GM18873 (cell line): ENCODE measurements around the gene RBM4B.
A peak's percentile ranks its signal among the peaks of the same experiment; 100 is the strongest.
"Not testable (repeated sequence)": the region's sequence is repeated elsewhere in the genome, so short reads cannot be mapped to it uniquely, and the experiment has no call there.

ENCODE experiments used
- ATAC-seq: cut with Tn5 transposase; IDR thresholded peaks from one replicate; pipeline ENCODE4 v1.9.1; 2021; ENCODE audit warnings: mild to moderate bottlenecking, moderate library complexity, moderate number of reproducible peaks; ENCODE audit not compliant: unreplicated experiment, low FRiP score

The RBM4B gene, protein sequence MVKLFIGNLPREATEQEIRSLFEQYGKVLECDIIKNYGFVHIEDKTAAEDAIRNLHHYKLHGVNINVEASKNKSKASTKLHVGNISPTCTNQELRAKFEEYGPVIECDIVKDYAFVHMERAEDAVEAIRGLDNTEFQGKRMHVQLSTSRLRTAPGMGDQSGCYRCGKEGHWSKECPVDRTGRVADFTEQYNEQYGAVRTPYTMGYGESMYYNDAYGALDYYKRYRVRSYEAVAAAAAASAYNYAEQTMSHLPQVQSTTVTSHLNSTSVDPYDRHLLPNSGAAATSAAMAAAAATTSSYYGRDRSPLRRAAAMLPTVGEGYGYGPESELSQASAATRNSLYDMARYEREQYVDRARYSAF

DNA sequence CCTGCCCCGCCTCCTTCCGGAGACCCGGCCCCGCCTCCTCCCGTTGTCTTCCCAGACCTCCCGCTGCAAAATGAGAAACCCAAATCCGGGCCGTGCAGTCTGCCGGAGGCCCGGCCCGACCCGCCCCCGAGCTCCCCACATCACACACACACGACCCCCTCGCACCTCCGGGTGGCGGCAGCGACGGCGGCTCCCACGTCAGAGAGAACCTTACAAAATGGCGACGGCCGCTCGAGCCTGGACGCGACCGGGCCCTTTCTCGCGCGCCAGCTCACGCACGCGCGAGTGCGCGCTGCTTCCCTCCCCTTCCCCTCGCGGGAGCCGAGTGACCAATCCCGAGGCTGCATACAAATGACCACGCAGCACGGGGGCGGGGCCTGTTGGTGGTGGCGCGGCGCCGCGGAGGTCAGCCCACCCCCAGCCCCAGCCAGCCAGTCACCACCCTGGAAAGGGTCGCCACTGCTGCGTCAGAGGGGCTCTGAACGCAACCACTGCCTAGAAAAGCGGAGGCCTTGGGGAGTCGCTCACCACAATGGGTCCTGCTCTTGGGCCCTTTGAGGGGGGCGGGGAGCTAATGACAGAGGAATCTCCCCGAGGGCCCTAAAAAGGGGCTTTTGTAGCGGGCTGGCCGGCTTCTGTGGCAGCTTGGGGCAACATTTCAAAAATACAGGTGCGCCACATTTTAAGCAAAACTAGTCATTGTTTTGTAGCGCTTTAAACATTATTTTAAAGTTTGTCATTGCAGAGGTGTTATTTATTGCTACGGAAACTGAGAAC, at the start of gene RBM4B:
RBM4B (minus strand) TSS at position 289 of the 777 bp plus-strand sequence. CDS start 808 bp downstream, outside the sequence.
- peak; percentile 80 for ATAC-seq

DNA sequence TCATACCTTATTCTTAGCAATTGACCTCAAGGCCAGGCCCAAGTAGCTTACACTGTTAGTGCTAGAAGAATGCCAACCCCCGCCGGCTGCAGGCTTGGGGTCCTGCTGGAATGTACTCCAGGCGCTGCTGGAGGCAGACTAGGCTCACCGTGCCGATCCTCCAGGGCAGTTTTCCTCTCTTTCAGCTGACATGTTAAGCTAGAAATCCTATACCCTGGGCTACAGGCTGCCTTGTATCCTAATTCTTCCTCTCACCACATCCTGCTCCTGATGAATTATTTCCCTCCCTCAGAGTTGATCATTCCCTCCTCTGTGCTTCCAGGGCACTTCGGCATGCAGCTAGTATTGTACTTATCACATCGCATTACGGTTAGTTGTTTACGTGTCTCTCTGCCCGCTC, 48.0 kb upstream of the RBM4B start:
- ATAC-seq = no peak

DNA sequence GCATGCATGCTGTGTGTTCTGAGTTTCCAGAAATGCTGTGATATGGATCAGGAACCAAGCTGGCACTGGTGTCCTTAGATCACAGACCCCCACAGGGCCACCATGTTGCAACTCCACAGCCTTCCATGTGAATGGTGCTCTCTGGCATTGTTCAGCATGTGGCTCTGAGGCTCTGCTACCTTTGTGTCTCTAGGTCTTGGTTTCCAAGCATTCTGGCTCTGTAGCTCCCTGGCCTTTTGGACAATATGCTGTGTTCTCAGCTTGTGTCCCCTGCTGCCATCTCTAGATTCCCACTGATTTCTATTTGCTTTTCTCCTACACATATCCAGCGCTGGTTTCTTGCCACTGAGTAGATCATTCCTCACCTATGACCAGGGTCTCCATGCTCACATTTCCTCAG, 47.4 kb upstream of the RBM4B start:
- ATAC-seq = no peak

DNA sequence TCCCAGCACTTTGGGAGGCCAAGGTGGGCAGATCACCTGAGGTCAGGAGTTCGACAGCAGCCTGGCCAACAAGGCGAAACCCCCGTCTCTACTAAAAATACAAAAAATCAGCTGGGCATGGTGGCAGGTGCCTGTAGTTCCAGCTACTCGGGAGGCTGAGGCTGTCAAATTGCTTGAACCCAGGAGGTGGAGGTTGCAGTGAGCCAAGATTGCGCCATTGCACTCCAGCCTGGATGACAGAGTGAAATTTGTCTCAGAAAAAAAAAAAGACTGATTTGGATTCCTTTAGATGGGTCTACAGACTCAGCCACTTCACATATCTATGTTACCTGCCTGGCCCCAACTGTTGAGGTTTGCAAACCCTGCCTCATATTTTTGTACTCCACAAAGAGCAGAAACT, 46.5 kb upstream of the RBM4B start:
- ATAC-seq = not testable (repeated sequence)

DNA sequence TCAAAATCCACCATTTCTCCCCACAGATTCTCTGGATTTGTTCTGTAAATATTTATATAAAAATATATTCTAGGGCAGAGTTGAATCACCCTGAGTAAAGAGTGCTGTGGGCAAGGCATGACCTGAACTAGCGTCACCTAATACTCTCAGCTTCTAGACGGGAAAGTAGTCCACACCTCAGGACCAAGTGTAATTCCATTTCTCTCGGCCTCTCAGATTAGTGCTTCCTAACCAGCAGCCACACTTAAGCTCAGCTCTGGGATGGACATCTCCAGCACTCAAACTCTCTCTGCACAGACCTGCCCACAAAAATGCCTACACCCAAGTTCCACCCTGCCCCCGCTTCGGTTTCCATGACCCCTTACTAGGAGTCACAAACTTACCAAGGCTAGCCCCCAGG, 46.0 kb upstream of the RBM4B start:
- no peak for ATAC-seq

DNA sequence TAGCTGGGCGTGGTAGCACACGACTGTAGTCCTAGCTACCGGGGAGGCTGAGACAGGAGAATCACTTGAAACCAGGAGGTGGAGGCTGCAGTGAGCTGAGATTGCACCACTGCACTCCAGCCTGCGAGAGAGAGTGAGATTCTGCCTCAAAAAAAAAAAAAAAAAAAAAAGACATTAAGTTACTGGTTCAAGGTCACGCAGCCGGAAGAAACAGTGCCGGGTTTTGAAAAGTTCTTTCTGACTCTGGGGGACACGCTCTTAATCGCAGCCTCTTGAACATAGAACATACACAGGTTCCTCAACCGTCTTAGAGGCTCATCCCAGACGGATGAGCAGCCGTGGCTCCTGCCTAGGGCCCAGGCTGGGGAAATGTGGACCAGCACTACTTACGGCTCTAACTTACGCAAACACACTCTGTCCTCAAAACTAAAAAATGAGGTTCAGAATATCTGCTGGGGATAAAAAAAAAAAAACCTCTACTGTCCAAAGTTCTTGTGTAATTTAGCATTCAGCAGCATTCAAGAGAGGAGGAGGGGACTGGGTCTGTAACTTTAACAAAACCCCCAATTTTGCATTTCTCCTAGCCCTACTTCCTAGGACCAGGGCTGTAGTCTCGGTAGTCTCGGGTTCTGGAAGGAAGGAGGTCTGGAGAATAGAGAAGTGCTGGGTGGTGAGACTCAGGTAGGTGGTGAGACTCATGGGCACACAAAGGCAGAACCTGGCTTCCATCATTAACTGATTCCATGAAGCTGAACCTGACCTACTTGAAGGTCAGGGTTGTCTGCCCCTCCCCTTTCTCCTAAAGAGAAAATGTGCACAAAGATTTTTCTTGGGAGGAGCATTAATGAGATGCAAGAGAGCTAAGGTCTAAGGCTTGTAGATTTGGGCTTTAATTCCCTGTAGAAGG, 45.3 kb upstream of the RBM4B start:
- no peak for ATAC-seq

DNA sequence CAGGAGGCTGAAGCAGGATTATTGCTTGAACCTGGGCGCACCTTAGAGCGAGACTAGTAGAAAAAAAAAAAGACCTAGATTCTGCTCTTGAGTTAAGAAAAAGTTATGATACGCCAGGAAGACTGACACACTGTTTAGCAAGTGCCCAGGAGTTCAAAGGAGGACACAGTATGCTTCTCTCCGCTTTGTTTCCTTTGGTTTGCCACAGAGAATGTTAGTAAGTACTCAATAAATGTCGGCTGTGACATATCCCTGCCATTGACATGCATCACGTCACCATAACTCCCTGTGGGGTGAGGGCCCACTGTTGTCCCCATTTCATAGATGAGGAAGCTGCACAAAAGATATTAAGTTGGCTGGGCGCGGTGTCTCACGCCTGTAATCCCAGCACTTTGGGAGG, 44.3 kb upstream of the RBM4B start:
- no peak for ATAC-seq

DNA sequence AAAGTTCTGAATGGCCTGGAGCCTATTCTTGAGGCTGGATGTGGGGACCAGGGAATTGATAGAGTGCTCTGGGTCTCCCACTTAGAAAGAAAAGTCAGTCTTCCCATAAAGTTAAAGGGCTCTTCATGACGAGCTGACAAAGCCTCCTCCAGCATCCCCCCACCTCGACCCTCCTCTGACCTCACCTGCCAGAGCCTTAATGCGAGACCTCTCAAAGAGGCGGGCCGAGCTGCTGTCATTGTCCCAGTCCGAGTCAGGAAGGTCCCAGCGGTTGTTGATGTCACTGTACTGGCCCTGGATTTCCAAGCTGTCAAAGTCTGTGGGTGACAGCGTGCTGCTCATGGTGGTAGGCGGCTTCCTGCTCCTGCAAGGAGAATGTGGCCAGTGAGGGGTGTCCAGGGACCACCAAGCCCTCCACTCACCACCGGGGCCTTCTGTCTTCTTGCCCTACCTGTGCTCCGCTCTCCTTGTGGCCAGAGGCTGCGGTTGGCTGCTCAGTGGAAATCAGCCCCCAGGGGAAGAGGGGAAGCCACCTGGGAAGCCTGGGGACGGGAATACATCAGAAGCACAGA, 43.3 kb upstream of the RBM4B start:
- ATAC-seq = no peak

DNA sequence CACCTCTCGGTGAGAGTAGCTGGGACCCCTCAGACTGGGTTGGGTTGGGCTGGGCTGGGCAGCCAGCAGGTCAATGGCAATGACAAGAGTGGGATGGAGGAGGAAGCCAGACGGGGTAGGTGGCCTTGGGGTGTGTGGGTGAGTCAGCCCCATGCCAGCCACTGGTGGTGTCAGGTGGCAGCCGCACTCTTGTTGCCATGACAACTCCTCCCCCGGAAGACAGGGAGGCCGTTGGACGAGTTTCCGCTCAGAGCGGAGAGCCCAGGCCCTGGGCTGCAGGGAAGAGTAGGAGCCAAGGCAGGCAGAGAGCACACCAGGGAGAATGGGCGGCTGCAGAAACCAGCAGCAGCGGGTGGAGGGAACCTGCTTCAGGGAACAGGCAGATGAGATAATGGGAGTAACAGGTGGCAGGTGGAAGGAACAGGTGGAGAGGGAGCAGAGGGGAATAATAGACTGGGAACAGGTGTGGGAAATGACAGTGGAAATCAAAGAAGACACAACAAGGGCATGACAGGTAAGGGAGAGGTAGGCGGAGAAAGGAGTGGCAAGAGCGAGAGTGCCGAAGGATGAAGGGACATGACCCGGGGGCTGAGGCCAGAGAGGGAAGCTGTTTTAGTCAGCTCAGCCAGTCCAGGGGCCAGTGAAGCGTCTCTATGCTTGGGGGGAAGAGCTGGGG, 42.7 kb upstream of the RBM4B start:
- no peak for ATAC-seq

DNA sequence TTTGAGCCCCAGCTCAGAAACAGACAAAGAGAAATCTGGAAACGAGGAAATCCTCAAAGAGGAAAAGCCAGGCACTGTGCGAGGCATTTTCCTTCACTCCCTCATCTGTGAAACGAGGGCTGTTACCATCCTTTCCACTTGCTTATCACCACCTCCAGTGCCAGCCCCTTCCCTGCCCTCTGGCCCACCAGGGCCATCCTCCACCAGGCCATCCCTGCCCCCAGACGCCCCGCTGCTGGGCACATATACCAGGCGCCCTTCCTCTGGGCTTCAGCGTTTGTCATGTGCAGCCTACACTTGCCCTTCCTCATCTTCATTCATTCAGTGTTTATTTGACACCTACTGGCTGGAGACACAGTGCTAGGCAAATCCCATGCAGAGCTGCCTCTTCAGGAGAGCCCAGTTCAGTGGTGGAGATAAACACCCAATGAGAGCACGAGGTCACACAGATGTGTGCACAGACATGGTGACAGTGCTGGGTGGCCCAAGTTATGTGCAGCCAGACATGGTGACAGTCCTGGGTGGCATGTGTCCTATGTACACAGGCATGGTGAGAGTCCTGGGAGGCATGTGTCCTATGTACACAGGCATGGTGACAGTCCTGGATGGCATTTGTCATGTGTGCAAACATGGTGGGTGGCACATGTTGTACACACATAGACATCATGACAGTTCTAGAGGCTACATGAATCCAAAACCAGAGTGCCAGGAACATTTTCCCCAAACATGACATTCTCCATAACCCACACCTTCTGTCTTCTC, 41.6 kb upstream of the RBM4B start:
- ATAC-seq = no peak

DNA sequence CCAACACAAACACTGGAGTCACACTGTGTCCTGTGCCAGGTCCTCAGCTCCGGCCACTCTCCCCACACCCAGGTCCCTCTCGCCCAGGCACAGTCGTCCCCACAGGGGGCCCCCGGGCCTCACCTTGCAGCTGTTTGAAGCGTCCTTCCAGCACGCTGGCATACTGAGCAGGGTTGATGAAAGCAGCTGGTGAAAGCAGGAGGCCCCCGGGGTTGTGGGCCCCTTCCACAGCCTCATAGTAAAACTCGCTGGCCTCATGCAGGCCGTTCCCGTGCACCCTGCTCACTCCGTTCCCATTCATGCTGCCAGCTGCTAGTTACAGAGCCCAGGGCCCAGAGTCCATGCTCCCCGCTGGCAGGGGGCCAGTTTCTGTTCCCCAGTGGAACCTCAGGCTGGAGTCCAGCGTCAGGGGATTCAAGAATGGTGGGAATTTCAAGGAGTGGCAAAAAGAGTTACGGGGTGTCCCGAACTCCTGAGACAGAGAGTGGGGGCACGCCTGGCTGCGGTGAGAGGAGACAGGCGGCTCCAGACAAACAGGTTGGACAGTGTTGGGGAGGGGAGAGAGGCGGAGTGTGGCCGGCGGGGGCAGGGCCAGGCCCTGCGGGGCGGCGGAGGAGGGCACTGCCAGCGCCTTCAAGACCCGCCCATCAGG, 40.8 kb upstream of the RBM4B start:
- no peak for ATAC-seq

DNA sequence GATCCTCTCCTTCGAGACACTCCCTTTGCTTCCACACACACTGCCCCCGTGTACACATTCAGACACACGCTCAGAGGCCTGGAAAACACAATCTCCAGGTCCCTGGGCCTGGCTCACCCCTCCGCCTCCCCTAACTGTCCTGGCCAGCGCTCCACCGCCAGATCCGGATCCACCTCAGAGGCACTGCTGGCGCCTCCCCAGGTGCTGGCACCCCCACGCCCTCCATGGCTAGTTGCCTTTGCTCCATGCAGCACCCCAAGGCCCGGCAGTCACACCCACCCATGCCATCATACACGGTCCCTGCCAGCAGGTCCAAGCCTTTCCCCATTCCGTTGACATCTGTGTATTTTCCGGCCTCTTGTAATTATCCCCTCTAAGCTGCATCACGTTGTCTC, 40.2 kb upstream of the RBM4B start:
- no peak for ATAC-seq

DNA sequence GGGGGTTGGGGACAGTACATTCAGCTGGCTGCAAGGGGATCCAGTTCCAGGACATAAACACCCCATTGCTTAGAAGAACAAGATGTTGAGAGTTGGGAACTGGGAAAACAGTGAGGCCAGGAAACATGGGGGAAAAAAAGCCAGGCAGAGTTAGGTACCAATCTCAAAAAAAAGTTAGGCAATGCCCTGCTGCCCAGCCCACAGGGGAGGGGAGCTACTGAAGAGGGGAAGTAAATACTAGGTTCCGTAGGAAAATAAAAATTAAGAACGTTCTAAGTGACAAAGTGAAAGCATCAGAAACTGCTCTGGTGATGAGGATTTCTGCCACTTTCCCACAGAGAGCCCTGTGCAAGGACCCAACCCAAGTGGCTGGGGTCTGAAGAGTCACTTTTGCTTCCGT, 39.3 kb upstream of the RBM4B start:
- no peak for ATAC-seq

DNA sequence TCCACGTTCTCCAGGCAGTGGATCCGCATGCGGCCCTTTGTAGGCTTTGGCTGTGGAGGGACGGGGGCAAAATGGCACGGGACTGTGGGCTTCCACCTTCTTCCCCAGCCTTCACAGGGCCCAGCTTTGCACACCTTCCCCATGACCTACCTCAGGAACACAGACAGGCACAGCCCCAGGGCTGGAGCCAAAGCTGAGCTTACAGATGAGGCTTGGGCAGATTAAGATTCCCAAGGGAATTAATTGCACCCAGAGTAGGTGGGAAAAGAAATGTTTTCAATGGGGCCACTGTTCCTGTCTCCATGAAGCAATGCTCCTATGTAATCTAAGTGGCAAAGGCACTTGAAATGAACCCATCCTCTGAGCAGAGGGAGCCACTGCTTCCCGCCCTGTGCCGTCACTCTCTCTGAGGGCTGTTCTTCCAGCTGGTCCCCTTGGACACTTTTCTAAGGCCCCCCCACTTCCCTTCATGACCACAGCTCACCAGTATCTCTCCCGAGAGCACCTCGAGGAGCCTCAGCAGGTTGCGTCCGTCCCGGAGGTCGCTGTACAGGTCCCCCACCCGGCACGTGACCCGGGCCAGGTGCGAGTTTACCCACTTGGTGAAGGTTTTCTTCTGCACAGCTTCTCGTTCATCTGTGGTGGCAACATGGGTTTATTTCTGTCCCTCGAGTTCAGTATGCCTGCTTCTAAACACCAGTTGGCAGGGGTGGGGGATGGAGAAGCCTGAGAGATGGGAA, 37.8 kb upstream of the RBM4B start:
- ATAC-seq = no peak

DNA sequence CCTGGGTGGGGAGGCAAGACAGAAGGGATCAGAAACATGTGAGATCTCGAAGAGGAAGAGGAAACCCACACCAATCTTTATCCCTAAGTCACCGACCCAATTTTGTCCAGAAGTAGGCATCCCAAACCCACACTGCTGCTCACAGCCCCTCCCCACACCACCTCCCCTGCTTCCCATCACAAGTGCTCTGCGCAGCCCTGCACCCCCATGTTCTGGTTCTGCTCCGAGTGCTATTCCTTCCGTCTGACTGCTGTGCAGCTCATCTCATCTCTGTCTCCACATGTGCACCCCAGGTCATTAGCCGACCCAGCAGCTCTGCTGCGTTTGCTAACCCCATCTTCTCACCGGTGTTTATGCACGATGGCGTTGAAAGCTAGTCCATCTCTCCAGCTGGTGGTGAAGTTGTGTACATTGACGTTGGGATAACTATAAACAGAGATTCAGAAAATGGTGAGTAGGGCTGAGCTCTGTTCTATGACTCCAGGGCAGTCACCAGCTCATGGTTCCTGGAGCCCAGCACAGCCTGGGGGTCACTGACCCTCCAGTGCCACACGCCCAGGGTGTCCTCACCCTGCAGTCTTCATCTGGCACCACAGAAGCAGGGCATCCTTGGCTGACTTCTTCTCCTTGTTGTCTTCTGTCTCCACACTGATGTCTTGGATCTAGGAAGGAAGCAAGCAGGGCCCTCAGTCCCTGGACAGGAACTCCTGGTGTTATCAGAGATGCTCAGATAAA, 36.2 kb upstream of the RBM4B start:
- ATAC-seq = no peak

DNA sequence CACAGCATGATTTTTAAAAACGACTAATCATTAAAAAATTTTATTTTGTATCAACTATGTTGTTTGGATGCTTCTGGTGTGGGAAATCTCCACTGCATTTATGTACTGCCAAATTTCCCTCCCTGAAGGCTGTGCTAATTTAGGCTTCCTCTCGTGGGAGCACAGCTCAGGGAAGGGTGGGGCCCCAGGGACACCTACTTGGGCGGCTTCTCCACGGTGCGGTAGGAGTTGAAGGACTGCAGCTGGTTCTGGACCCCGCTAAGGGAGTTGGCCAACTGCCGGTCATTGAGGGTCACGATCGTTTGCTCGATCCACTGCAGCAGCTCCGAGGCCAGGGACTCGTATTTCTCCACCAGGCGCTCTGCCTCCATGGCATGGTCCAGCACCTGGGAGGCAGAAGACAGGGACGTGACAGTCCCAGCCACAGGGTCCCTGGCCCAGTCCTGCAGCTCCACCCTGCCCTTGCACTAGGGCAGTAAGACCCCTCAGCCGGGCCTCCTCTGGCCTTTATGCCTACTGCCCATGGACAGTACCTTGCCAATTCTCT, 32.8 kb upstream of the RBM4B start:
- no peak for ATAC-seq

DNA sequence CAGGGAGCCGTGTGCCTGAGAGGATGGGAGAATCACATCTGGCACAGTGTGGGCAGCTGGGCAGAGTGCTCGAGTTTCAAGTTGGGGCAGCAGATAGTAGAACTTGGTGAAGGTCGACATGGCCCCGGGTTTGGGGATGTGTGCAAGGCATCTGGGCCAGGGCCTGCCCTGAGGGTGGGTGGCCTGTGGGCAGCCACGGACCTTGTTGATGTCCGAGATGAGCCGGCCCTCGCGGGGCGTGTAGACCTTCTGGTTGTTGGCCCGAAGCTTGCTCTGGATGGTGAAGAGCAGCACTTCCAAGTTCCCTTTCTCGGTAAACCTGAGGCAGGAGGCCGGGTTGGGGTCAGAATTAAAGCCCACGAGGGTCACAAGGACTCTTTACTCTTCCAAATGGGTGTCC, 31.0 kb upstream of the RBM4B start:
- no peak for ATAC-seq
